ENCODE measurements around the gene PIM3. TPM values are rescaled to one million over a fixed set of nuclear protein-coding genes. Genes with fewer than 3 reads are reported as not detected.

The PIM3 gene
- polyA plus RNA-seq, 1 of the 3 experiments (the other 2 are of a cell fraction) = 15.3 TPM

DNA sequence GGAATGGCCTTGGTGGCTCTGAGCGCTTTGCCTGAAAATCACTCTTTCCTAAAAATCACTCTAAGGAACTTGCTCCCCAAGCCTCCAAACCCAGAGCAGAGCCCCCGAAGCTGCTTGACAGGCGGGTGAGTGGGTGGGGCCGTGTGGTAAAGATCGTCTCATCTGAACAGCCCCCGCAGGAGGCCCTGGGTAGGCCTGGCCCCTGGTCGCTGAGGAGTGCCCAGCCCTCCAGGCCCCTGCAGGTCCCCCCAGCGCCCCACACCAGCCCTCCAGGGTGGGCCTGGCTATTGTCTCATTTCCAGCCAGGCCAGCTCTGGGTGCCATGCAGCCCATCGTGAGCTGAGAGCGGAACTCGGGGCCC, 17.2 kb upstream of the PIM3 start:
- WGBS (ENCODE audit: low lambda C conversion rate) = 67% methylated on average over 3 of the region's 11 CpGs
- no peak overlapping the region for H2AFZ ChIP-seq (ENCODE audit: low read depth)
- TF ChIP-seq, protein P1, sequence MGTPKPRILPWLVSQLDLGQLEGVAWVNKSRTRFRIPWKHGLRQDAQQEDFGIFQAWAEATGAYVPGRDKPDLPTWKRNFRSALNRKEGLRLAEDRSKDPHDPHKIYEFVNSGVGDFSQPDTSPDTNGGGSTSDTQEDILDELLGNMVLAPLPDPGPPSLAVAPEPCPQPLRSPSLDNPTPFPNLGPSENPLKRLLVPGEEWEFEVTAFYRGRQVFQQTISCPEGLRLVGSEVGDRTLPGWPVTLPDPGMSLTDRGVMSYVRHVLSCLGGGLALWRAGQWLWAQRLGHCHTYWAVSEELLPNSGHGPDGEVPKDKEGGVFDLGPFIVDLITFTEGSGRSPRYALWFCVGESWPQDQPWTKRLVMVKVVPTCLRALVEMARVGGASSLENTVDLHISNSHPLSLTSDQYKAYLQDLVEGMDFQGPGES (IDR thresholded peaks at IDR 0.05; ENCODE audit: low read depth, low read length) = no peak
- TF ChIP-seq RXRA (IDR thresholded peaks at IDR 0.05; ENCODE audit: borderline replicate concordance, low read depth) (no peak), RAD21 (IDR thresholded peaks at IDR 0.05; ENCODE audit: low read length) (no peak), YY1 (IDR thresholded peaks at IDR 0.05; ENCODE audit: low read depth) (no peak), RCOR1 (IDR thresholded peaks at IDR 0.05; ENCODE audit: low read length) (no peak), GATA2 (CRISPR knock-in tag; IDR thresholded peaks at IDR 0.05) (no peak), NRF1 (IDR thresholded peaks at IDR 0.05; ENCODE audit: low read depth, low read length) (no peak), MEF2A (IDR thresholded peaks at IDR 0.05; ENCODE audit: borderline replicate concordance, low read depth) (no peak), SMC3 (IDR thresholded peaks at IDR 0.05; ENCODE audit: low read depth, low read length) (no peak), TEAD4 (IDR thresholded peaks at IDR 0.05; ENCODE audit: borderline replicate concordance, insufficient read depth) (no peak), JUND (IDR thresholded peaks at IDR 0.05) (no peak), SIN3A (IDR thresholded peaks at IDR 0.05; ENCODE audit: borderline replicate concordance, low read depth, low read length) (no peak), FOSL2 (IDR thresholded peaks at IDR 0.05; ENCODE audit: borderline replicate concordance, low read depth) (no peak), NFIC (IDR thresholded peaks at IDR 0.05; ENCODE audit: borderline replicate concordance) (no peak), EP300 (IDR thresholded peaks at IDR 0.05; ENCODE audit: borderline replicate concordance in 1 of 2, low read depth in 1 of 2, low read length in 1 of 2) (no peak)
- TF ChIP-seq, protein P2, sequence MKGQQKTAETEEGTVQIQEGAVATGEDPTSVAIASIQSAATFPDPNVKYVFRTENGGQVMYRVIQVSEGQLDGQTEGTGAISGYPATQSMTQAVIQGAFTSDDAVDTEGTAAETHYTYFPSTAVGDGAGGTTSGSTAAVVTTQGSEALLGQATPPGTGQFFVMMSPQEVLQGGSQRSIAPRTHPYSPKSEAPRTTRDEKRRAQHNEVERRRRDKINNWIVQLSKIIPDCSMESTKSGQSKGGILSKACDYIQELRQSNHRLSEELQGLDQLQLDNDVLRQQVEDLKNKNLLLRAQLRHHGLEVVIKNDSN (IDR thresholded peaks at IDR 0.05; ENCODE audit: borderline replicate concordance, low read depth) = no peak
- TF ChIP-seq, protein P3, sequence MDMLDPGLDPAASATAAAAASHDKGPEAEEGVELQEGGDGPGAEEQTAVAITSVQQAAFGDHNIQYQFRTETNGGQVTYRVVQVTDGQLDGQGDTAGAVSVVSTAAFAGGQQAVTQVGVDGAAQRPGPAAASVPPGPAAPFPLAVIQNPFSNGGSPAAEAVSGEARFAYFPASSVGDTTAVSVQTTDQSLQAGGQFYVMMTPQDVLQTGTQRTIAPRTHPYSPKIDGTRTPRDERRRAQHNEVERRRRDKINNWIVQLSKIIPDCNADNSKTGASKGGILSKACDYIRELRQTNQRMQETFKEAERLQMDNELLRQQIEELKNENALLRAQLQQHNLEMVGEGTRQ (IDR thresholded peaks at IDR 0.05; ENCODE audit: borderline replicate concordance, low read depth, low read length) = no peak
- TF ChIP-seq, protein P4, sequence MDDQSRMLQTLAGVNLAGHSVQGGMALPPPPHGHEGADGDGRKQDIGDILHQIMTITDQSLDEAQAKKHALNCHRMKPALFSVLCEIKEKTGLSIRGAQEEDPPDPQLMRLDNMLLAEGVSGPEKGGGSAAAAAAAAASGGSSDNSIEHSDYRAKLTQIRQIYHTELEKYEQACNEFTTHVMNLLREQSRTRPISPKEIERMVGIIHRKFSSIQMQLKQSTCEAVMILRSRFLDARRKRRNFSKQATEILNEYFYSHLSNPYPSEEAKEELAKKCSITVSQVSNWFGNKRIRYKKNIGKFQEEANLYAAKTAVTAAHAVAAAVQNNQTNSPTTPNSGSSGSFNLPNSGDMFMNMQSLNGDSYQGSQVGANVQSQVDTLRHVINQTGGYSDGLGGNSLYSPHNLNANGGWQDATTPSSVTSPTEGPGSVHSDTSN (IDR thresholded peaks at IDR 0.05) = no peak
- TF ChIP-seq, protein P5, sequence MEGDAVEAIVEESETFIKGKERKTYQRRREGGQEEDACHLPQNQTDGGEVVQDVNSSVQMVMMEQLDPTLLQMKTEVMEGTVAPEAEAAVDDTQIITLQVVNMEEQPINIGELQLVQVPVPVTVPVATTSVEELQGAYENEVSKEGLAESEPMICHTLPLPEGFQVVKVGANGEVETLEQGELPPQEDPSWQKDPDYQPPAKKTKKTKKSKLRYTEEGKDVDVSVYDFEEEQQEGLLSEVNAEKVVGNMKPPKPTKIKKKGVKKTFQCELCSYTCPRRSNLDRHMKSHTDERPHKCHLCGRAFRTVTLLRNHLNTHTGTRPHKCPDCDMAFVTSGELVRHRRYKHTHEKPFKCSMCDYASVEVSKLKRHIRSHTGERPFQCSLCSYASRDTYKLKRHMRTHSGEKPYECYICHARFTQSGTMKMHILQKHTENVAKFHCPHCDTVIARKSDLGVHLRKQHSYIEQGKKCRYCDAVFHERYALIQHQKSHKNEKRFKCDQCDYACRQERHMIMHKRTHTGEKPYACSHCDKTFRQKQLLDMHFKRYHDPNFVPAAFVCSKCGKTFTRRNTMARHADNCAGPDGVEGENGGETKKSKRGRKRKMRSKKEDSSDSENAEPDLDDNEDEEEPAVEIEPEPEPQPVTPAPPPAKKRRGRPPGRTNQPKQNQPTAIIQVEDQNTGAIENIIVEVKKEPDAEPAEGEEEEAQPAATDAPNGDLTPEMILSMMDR (IDR thresholded peaks at IDR 0.05) = no peak
- peaks cover 5% of the 10 kb centered on the region for H3F3A ChIP-seq (replicated peaks; ENCODE audit: insufficient read depth)
- ChIA-PET CTCF (interaction anchor here (0.7 to 1.7 kb wide), 2 partner anchors 13 to 87 kb away, joined by 3 to 5 read pairs; no protein-coding TSS in a partner anchor), POLR2A (no interaction called here)
- H3K4me3 ChIP-seq (ENCODE audit: low read depth in 2 of 2, low read length in 1 of 2) = no peak overlapping the region
- no peaks in the 10 kb centered on the region for H3K79me2 ChIP-seq (ENCODE audit: insufficient read depth)
- H3K36me3 ChIP-seq (replicated peaks in 1 of 2; ENCODE audit: control insufficient read depth in 1 of 2, insufficient read depth in 2 of 2, low read length in 1 of 2) = no peaks in the 10 kb centered on the region
- no peaks in the 10 kb centered on the region for H4K20me1 ChIP-seq (ENCODE audit: insufficient read depth)
- H3K9ac ChIP-seq = no peak overlapping the region
- no peaks in the 10 kb centered on the region for H3K27me3 ChIP-seq (ENCODE audit: insufficient read depth)
- no peak overlapping the region for H3K27ac ChIP-seq (ENCODE audit: low read depth in 2 of 2, low read length in 1 of 2)
- DNase-seq = no peak
- no peaks in the 10 kb centered on the region for H3K9me2 ChIP-seq
- H3K4me2 ChIP-seq = no peak overlapping the region
- H3K4me1 ChIP-seq (ENCODE audit: control insufficient read depth in 1 of 2, insufficient read depth in 2 of 2, low read depth in 1 of 2, low read length in 1 of 2) = peaks cover 0 to 15% of the 10 kb centered on the region in 2 experiments; a peak in 2 of 4 replicates
- no peaks in the 10 kb centered on the region for H3K9me3 ChIP-seq
